Neural progenitor cell (in vitro differentiated cells): ENCODE results near the gene RNF8.

Source experiments
- EZH2 ChIP-seq: fragments of 200-600 bp; sonication (generic); IDR thresholded peaks from 2 replicates; pipeline ENCODE4 v1.6.1; 2017; ENCODE audit warnings: antibody characterized with exemption, mild to moderate bottlenecking, moderate library complexity
- TF ChIP-seq, protein P1 (sequence below): fragments of 200-600 bp; sonication (generic); IDR thresholded peaks from 2 replicates; pipeline ENCODE4 v1.5.1; 2017; ENCODE audit warnings: antibody characterized with exemption, mild to moderate bottlenecking

DNA sequence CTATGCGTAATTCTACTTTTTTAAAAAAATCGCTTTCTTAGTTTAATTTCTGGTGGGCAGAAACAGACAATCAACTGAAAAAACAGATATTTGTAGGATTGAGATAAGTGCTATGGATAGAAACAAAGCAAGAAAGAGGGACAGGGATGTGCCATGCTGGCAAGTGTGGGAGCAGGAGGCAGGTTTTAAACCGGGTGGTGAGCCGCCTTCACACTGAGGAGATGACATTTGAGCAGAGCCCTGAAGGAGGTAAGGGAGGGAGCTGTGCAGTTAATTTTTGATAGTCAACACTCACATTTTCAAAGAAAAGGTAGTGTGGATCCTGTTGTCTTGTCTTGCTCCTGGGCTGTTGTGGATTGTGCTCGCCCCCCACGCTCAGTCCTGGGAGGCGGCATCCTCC, 49.0 kb upstream of the RNF8 start:
- TF ChIP-seq, protein P1, sequence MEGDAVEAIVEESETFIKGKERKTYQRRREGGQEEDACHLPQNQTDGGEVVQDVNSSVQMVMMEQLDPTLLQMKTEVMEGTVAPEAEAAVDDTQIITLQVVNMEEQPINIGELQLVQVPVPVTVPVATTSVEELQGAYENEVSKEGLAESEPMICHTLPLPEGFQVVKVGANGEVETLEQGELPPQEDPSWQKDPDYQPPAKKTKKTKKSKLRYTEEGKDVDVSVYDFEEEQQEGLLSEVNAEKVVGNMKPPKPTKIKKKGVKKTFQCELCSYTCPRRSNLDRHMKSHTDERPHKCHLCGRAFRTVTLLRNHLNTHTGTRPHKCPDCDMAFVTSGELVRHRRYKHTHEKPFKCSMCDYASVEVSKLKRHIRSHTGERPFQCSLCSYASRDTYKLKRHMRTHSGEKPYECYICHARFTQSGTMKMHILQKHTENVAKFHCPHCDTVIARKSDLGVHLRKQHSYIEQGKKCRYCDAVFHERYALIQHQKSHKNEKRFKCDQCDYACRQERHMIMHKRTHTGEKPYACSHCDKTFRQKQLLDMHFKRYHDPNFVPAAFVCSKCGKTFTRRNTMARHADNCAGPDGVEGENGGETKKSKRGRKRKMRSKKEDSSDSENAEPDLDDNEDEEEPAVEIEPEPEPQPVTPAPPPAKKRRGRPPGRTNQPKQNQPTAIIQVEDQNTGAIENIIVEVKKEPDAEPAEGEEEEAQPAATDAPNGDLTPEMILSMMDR, result no peak
- TF ChIP-seq EZH2, result no peak
